Nephron (organoid): ENCODE results near the gene STMN1.

Experiments
- H3K27ac Mint-ChIP-seq, 3 experiments: 2 replicates each; pipeline ENCODE4 v1.8.0; 2020; ENCODE audit warnings: mixed read lengths in 3 of 3, mild to moderate bottlenecking in 2 of 3, moderate library complexity in 1 of 3
- H3K27me3 Mint-ChIP-seq: 2 replicates; pipeline ENCODE4 v1.8.0; 2021; ENCODE audit warnings: low read depth, mild to moderate bottlenecking, moderate library complexity, mixed read lengths
- H3K36me3 Mint-ChIP-seq: 2 replicates; pipeline ENCODE4 v1.8.0; 2020; ENCODE audit warnings: low read depth, mixed read lengths
- H3K4me1 Mint-ChIP-seq: 2 replicates; pipeline ENCODE4 v1.8.0; 2020; ENCODE audit warnings: mixed read lengths
- H3K4me3 Mint-ChIP-seq, 3 experiments: 2 replicates each; pipeline ENCODE4 v1.8.0; 2020; ENCODE audit warnings: mild to moderate bottlenecking in 3 of 3, mixed read lengths in 3 of 3, moderate library complexity in 2 of 3
- H3K9me3 Mint-ChIP-seq: 2 replicates; pipeline ENCODE4 v1.8.0; 2020; ENCODE audit warnings: mixed read lengths
- TF ChIP-seq, protein P1 (sequence below), 3 experiments: fragments of 200-600 bp; sonication (generic); IDR thresholded peaks; one replicate each; pipeline ENCODE4 v1.5.0; 2021; ENCODE audit warnings: antibody characterized with exemption in 3 of 3; ENCODE audit not compliant: unreplicated experiment in 3 of 3

Gene STMN1

GRCh38 chr1:25871086-25871703 is 35.0 kb downstream of the STMN1 start:
- TF ChIP-seq, protein P1, sequence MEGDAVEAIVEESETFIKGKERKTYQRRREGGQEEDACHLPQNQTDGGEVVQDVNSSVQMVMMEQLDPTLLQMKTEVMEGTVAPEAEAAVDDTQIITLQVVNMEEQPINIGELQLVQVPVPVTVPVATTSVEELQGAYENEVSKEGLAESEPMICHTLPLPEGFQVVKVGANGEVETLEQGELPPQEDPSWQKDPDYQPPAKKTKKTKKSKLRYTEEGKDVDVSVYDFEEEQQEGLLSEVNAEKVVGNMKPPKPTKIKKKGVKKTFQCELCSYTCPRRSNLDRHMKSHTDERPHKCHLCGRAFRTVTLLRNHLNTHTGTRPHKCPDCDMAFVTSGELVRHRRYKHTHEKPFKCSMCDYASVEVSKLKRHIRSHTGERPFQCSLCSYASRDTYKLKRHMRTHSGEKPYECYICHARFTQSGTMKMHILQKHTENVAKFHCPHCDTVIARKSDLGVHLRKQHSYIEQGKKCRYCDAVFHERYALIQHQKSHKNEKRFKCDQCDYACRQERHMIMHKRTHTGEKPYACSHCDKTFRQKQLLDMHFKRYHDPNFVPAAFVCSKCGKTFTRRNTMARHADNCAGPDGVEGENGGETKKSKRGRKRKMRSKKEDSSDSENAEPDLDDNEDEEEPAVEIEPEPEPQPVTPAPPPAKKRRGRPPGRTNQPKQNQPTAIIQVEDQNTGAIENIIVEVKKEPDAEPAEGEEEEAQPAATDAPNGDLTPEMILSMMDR (IDR thresholded peaks at IDR 0.05; ENCODE audit: unreplicated experiment in 3 of 3) = no peak
- Mint-ChIP-seq H3K4me1 (peaks cover 25% of the 10 kb centered on the region), H3K4me3 (peak overlapping the region in 2 of 3 experiments; percentile 27 to 41), H3K27ac (peak overlapping the region; percentile 74 to 91 (median 80)), H3K36me3 (peaks cover 3% of the 10 kb centered on the region), H3K27me3 (peaks cover 3% of the 10 kb centered on the region), H3K9me3 (no peaks in the 10 kb centered on the region)

DNA sequence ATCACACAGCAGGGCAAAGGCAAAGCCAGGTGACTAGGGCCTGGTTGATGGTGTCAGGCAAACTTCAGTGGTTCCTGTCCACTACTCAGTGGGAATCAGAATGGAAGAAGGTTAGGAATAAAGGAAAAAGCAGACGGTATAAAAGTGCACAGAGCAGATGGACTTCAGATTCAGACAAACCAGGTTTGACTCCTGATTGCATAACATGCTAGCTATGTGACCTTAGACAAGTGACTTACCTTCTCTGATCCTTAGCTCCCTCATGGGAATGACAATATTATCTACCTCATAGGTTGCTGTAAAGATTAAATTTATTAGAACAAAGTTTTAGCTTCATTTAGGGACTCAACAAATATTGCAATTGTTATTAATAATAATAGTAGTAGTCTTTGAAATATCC is 35.6 kb downstream of the STMN1 start:
- peaks cover 6% of the 10 kb centered on the region for H3K36me3 Mint-ChIP-seq
- peaks cover 23% of the 10 kb centered on the region for H3K4me1 Mint-ChIP-seq
- H3K27me3 Mint-ChIP-seq = no peaks in the 10 kb centered on the region
- H3K4me3 Mint-ChIP-seq = peak overlapping the region in 2 of 3 experiments; percentile 27 to 47
- H3K9me3 Mint-ChIP-seq = no peaks in the 10 kb centered on the region
- H3K27ac Mint-ChIP-seq = peak overlapping the region; percentile 74 to 91 (median 80)
- TF ChIP-seq, protein P1 (IDR thresholded peaks at IDR 0.05; ENCODE audit: unreplicated experiment in 3 of 3) = no peak

DNA sequence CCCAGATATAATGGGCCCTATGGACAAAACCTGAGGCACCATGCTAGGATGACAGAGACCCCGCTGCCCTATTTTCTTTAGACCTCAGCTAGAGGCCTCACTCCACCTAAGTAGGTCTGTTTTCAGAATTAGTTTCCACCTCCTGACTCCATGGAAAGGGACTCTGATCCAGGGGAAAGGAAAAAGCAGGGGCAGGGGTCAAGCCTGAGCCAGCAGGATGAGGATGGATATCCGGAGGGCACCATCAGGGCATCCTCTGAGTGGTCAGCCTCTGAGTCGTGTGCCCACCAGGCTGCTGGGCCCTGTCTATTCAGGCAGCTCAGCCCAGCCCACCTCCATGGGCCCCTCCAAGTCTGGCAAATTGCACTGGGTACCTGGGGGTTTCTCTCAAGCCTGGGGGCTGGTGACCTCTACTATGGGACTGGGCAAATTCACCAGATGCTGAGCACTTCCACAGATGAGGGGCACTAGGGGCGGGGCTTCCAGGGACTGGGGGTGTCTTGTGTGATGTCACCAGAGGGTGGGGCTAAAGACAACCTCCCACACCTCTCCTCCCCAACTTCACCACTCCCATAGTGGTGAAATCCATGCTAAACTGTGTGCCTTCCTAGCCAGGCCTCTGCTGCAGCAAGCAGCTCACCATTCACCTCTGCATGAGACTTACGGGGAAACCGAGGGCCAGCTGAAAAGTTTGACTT is 36.2 kb downstream of the STMN1 start:
- H3K9me3 Mint-ChIP-seq = no peaks in the 10 kb centered on the region
- peak overlapping the region; percentile 73 to 96 (median 74) for H3K27ac Mint-ChIP-seq
- H3K4me3 Mint-ChIP-seq = peak overlapping the region in 1 of 3 experiments; percentile 47
- H3K4me1 Mint-ChIP-seq = peaks cover 23% of the 10 kb centered on the region
- TF ChIP-seq, protein P1 (IDR thresholded peaks at IDR 0.05; ENCODE audit: unreplicated experiment in 3 of 3) = no peak
- peaks cover 8% of the 10 kb centered on the region for H3K36me3 Mint-ChIP-seq
- H3K27me3 Mint-ChIP-seq = no peaks in the 10 kb centered on the region

DNA sequence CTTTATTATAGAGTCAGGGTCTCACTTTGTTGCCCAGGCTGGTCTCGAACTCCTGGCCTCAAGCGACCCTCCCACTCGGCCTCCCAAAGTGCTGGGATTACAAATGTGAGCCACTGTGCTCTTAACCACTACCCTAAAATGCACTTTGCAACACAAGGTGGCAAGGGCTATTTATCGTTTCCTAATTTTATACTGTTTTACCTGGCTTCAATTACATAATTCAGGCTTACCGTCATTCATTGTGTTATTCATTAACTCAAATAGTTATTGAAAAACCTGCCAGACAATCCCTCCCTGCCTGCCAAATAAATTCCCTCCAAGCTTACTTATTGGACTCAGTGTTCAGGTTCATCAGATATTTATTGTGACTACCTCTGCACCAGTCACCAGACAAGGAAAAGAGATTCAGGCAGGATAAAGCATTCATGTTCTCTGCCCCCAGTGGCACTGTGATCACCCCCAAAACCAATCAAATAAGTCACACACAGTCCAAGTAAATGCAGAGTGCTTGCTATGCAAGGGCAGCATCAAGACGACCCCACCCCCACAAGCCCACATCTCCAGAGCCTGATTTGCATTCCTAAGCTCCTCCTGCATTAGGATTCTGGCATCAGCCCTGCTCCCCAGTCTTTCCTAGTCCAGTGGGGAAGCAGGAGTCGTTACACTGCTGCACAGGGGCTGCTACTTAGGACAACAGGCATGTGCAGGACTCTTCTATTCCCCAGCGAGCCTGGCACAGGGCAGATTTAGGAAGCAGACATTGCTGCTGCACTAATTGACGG is 38.8 kb downstream of the STMN1 start:
- TF ChIP-seq, protein P1 (IDR thresholded peaks at IDR 0.05; ENCODE audit: unreplicated experiment in 3 of 3) = no peak
- Mint-ChIP-seq H3K4me3 (peak overlapping the region in 1 of 3 experiments; percentile 11), H3K27ac (peak overlapping the region; percentile 85 to 96 (median 89)), H3K36me3 (peaks cover 25% of the 10 kb centered on the region), H3K9me3 (no peaks in the 10 kb centered on the region), H3K4me1 (peaks cover 14% of the 10 kb centered on the region), H3K27me3 (no peaks in the 10 kb centered on the region)

DNA sequence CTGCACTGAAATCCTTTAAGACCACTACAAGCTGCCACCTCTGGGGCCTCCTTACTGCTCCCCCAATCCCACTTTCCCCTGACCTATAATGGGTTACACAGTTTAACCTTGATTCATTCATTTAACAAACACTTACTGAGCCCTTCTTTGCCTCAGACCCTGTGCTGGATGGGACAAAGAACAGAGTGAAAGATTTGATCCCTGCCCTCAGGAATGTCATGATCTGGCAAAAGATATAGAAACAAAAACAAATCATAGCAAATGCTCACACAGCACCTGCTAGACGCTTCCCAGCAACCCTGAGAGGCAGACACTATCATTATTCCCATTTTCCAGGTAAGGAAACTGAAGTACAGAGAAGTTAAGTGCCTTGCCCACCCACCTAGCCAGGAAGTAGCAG is 39.9 kb downstream of the STMN1 start:
- Mint-ChIP-seq H3K27me3 (peaks cover 4% of the 10 kb centered on the region), H3K4me3 (peak overlapping the region in 2 of 3 experiments; percentile 46 to 49), H3K9me3 (no peaks in the 10 kb centered on the region), H3K4me1 (peaks cover 23% of the 10 kb centered on the region), H3K27ac (peak overlapping the region; percentile 66 to 96 (median 87)), H3K36me3 (peaks cover 28% of the 10 kb centered on the region)
- TF ChIP-seq, protein P1 (IDR thresholded peaks at IDR 0.05; ENCODE audit: unreplicated experiment in 3 of 3) = no peak
